Smooth muscle cell of the brain vasculature (primary cell): Measurements from ENCODE around the gene AP4B1.

Experiments used
- DNase-seq: peaks from one replicate; pipeline ENCODE4 v3.0.0-alpha.2; 2012; ENCODE audit warnings: low read depth, low spot score

The AP4B1 gene

DNA sequence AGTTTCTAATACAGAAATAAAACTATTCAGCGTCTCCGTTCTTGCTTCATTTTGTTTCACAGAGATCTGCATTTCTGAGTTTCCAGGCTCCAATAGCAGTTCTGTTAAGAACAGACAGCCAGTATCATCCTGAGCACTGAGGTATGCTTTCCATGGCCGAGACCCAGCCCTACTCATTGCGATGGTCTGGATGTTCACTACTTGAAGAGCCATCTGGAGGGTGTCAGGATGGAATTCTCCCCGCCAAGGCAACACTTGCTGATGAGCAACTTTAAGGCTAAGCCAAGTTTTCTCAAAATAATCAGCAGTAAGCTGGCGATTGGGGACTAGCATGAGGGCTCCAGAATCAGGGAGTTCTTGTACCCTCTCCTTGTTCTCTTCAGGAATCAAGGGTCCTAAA is 9.5 kb downstream of the AP4B1 start:
- DNase-seq: no peak

GRCh38 chr1:113893267-113893666 is 11.3 kb downstream of the AP4B1 start:
- DNase-seq: no peak

- no peak for DNase-seq
Measured at GRCh38 chr1:113891631-113892220, 12.9 kb downstream of the AP4B1 start.

- no peak for DNase-seq
Measured at GRCh38 chr1:113890816-113891215, 13.8 kb downstream of the AP4B1 start.

DNA sequence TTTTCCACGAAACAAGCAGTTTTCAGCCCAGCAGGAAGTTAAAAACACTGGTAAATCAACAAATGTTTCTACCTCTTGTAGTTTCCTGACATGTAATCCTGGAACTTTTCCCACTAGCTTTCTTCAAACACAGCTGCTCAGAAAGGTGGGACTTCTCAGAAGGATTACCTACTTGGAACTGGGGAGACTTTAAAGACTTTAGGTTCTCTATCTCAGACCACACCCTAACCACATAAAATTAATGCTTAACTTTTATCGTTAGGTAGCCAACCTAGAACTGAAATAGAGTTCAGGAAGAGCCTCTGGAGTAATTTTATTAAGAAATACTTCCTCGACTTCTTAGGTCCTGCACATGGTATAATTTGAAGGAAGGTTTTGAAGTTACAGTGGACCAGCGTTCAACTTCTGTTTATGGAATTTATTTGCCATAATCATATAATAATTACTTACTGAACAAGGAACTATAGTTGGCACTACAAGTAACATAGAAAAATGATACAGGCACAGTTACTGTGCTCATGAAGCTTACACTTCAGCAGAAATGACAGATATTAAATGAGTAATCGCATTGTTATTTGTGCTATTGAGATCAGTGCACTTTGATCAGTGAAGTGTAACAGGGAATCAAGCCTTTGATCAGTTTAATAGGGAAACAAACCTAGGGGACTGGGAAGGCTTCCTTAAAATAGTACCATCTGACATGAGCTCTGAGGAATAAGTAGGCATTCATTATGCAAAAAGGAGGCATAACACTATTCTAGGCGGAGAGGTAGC is 17.0 kb downstream of the AP4B1 start, which contains the start of gene BCL2L15:
TSS of gene BCL2L15 (minus strand) at position 180 of the 774 bp plus-strand sequence. CDS start 206 bp downstream, outside the sequence.
- no peak for DNase-seq

- DNase-seq: no peak
Measured at GRCh38 chr1:113886417-113887401, 17.9 kb downstream of the AP4B1 start.

DNA sequence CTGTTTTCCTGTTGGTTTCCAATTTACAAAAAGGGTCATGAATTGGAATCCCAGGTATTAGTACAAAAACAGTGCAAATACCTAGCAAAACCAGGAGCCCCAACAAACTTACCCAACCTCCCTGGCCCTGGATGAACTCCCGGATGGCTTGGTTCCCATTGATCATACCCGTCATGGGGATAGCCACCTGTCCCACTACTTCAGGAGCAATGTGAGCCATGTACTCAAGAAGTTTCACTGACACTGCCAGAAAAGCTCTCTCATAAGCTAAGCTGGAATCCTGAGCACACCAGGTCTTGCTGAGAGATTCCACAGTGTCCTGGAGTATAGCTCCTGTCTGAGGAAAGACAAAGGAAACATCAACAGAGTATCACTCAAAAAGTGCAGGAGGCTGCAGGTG is 22.9 kb downstream of the AP4B1 start:
- DNase-seq: no peak

- DNase-seq: no peak
Measured at GRCh38 chr1:113879739-113880038, 24.9 kb downstream of the AP4B1 start.

GRCh38 chr1:113876176-113876575 is 28.4 kb downstream of the AP4B1 start:
- no peak for DNase-seq

- no peak for DNase-seq
Measured at GRCh38 chr1:113875714-113876113, 28.9 kb downstream of the AP4B1 start.

GRCh38 chr1:113874012-113874879 is 30.4 kb downstream of the AP4B1 start:
- no peak for DNase-seq

DNA sequence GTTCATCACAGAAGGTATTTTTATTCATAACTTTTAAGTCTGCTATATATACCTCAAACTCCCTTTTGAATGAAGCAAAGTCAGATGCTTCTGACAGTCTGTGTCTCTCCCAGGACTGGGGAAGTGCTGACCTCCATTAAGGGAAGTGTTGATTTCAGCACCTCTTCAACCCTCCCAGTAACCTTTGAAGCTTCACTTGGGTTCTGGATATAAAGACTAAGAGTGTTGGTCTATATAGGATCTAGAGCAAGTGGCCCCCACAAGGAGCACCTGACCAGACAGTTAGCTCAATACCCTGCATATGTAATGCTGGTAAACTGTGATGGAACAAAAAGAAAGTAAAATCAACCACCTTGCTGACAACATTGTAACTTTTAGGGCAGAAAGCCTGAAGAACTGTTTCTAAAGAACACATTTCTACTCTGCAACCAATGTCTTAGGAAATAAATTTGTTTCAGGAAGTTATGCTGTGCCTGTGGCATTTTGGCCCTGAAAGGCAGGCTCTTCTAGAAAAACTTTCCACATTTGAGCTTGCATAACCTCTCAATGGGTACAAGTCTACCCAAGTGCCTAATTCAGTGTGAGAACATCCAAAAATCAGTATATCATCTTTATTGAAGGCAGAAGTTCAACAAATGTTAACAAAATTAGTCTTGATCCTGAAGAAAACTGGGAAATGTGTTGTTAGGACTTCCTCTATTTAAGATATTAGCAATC is 32.2 kb downstream of the AP4B1 start:
- DNase-seq: no peak

GRCh38 chr1:113871597-113872113 is 32.9 kb downstream of the AP4B1 start, which contains the start of gene PTPN22:
PTPN22 (minus strand) TSS chr1:113871712.
- DNase-seq: no peak

DNA sequence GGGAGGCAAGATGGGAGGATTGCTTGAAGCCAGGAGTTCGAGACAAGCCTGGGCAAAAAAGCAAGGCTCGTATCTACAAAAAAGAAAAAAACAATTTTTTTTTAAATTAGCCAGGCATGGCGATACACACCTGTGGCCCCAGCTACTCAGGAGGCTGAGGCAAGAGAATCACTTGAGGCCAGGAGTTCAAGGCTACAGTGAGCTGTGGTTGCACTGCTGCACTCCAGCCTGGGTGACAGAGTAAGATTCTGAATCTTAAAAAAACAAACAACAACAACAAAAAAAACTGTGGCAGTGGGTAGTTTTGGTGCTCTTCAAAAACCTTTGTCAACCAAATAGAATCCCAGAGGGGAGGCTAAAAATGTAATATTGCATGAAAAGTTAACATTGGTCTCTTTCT is 33.8 kb downstream of the AP4B1 start:
- DNase-seq: no peak

DNA sequence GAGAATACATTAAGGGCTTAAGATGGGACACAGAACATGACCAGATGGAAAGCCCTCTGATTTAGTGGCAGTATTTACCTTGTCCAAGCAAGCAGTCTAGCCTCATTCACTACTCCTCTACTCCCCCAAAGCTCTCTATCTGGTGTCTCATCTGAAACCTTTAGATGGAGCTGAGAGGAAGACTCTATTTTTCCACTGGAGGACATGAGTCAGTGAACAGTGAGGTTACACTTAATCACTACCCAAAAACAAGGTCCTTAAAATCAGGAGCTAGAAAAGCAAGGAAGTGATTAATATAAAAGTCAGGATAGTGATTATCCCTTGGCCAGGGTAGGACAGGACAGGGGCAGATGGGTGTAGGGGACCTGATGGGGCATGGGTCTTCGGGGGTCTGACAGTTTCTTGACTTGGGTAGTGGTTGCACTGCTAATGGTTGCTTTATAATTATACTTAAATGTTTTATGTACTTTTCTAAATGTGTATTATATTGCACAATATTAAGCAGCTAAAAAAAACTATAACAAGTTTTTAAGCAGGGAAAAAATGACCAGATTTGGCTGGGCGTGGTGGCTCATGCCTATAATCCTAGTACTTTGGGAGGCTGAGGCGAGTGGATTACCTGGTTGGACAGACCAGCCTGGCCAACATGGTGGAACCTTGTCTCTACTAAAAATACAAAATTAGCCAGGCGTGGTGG is 36.1 kb downstream of the AP4B1 start:
- no peak for DNase-seq

- DNase-seq: no peak
Measured at GRCh38 chr1:113861641-113862040, 43.0 kb downstream of the AP4B1 start.

GRCh38 chr1:113860891-113861290 is 43.7 kb downstream of the AP4B1 start:
- peak; percentile 28 for DNase-seq

GRCh38 chr1:113859478-113860175 is 45.0 kb downstream of the AP4B1 start:
- no peak for DNase-seq

- DNase-seq: no peak
Measured at GRCh38 chr1:113858982-113859381, 45.6 kb downstream of the AP4B1 start.
